HepG2 (cell line): ENCODE results near the gene PCED1B.

Experiments
- ATAD3A ChIP-seq: sonication (generic); formaldehyde crosslinking; IDR thresholded peaks from 2 replicates; pipeline ENCODE4 v1.4.0; 2020; ENCODE audit warnings: missing genetic modification reagents
- CHD2 ChIP-seq: IDR thresholded peaks from 2 replicates; pipeline ENCODE4 v1.6.1; 2011; ENCODE audit warnings: low read depth, low read length, improper control_type of control experiment
- GFI1 ChIP-seq: sonication (generic); formaldehyde crosslinking; IDR thresholded peaks from 2 replicates; pipeline ENCODE4 v1.5.0; 2020; ENCODE audit warnings: missing genetic modification reagents, mild to moderate bottlenecking, borderline replicate concordance
- ZNF772 ChIP-seq: sonication (generic); formaldehyde crosslinking; IDR thresholded peaks from 2 replicates; pipeline ENCODE4 v1.5.0; 2020; ENCODE audit warnings: mild to moderate bottlenecking, missing genetic modification reagents
- TF ChIP-seq, protein P1 (sequence below): sonication (generic); formaldehyde crosslinking; IDR thresholded peaks from 2 replicates; pipeline ENCODE4 v1.4.0; 2020; ENCODE audit warnings: missing genetic modification reagents, borderline replicate concordance
- TF ChIP-seq, protein P2 (sequence below): IDR thresholded peaks from 2 replicates; pipeline ENCODE4 v1.6.1; 2016; ENCODE audit warnings: missing compliant biosample characterization, missing genetic modification reagents, borderline replicate concordance
- TF ChIP-seq, protein P3 (sequence below): sonication (generic); formaldehyde crosslinking; IDR thresholded peaks from 2 replicates; pipeline ENCODE4 v1.5.0; 2020; ENCODE audit warnings: mild to moderate bottlenecking, missing genetic modification reagents, moderate library complexity

DNA sequence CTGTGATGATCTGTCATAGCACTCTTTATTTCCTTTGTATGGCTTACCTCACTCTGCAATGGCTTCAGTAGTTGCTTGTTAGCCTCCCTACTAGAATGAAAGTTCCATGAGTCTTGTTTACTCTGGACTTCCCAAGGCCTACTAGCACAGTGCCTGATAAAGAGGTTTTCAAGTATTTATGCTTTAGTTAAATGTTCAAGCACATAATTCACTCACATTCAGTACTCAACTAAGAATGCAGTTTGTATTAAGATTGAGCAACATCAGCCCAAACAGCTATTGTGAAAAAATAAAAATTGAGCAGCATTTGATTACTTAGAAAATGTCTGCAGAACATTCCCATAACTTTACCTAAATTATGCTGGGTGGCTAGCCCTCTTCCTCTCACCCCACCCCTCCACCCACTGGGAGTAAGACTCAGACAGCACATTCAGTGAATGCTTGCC, 159.3 kb downstream of the PCED1B start:
- no peak for TF ChIP-seq ATAD3A
- TF ChIP-seq GFI1 (CRISPR knock-in tag), result no peak
- no peak for TF ChIP-seq ZNF772 (CRISPR knock-in tag)
- TF ChIP-seq, protein P1, sequence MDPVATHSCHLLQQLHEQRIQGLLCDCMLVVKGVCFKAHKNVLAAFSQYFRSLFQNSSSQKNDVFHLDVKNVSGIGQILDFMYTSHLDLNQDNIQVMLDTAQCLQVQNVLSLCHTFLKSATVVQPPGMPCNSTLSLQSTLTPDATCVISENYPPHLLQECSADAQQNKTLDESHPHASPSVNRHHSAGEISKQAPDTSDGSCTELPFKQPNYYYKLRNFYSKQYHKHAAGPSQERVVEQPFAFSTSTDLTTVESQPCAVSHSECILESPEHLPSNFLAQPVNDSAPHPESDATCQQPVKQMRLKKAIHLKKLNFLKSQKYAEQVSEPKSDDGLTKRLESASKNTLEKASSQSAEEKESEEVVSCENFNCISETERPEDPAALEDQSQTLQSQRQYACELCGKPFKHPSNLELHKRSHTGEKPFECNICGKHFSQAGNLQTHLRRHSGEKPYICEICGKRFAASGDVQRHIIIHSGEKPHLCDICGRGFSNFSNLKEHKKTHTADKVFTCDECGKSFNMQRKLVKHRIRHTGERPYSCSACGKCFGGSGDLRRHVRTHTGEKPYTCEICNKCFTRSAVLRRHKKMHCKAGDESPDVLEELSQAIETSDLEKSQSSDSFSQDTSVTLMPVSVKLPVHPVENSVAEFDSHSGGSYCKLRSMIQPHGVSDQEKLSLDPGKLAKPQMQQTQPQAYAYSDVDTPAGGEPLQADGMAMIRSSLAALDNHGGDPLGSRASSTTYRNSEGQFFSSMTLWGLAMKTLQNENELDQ, result no peak
- TF ChIP-seq CHD2, result no peak
- TF ChIP-seq, protein P2, sequence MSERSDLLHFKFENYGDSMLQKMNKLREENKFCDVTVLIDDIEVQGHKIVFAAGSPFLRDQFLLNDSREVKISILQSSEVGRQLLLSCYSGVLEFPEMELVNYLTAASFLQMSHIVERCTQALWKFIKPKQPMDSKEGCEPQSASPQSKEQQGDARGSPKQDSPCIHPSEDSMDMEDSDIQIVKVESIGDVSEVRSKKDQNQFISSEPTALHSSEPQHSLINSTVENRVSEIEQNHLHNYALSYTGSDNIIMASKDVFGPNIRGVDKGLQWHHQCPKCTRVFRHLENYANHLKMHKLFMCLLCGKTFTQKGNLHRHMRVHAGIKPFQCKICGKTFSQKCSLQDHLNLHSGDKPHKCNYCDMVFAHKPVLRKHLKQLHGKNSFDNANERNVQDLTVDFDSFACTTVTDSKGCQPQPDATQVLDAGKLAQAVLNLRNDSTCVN (CRISPR knock-in tag), result no peak
- TF ChIP-seq, protein P3, sequence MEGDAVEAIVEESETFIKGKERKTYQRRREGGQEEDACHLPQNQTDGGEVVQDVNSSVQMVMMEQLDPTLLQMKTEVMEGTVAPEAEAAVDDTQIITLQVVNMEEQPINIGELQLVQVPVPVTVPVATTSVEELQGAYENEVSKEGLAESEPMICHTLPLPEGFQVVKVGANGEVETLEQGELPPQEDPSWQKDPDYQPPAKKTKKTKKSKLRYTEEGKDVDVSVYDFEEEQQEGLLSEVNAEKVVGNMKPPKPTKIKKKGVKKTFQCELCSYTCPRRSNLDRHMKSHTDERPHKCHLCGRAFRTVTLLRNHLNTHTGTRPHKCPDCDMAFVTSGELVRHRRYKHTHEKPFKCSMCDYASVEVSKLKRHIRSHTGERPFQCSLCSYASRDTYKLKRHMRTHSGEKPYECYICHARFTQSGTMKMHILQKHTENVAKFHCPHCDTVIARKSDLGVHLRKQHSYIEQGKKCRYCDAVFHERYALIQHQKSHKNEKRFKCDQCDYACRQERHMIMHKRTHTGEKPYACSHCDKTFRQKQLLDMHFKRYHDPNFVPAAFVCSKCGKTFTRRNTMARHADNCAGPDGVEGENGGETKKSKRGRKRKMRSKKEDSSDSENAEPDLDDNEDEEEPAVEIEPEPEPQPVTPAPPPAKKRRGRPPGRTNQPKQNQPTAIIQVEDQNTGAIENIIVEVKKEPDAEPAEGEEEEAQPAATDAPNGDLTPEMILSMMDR, result no peak
